Ishikawa (cell line): ENCODE results near the gene CHIA.

Source experiments
- CREB1 ChIP-seq: IDR thresholded peaks from 2 replicates; pipeline ENCODE4 v1.6.1; 2012; ENCODE audit warnings: low read depth
- EGR1 ChIP-seq: IDR thresholded peaks from 2 replicates; pipeline ENCODE4 v1.6.1; 2012
- EP300 ChIP-seq: IDR thresholded peaks from 2 replicates; pipeline ENCODE4 v1.6.1; 2012; ENCODE audit warnings: borderline replicate concordance
- FOXM1 ChIP-seq: IDR thresholded peaks from 2 replicates; pipeline ENCODE4 v1.6.1; 2012; ENCODE audit warnings: low read depth, borderline replicate concordance
- REST ChIP-seq: IDR thresholded peaks from 2 replicates; pipeline ENCODE4 v1.6.1; 2012; ENCODE audit warnings: low read depth, mild to moderate bottlenecking
- TAF1 ChIP-seq: IDR thresholded peaks from 2 replicates; pipeline ENCODE4 v1.6.1; 2012; ENCODE audit warnings: low read depth, mild to moderate bottlenecking
- YY1 ChIP-seq: IDR thresholded peaks from 2 replicates; pipeline ENCODE4 v1.6.1; 2012; ENCODE audit warnings: low read depth
- TF ChIP-seq, protein P1 (sequence below): IDR thresholded peaks from 2 replicates; pipeline ENCODE4 v1.6.1; 2012

- TF ChIP-seq EP300 (no peak), TAF1 (no peak), FOXM1 (no peak), YY1 (no peak), CREB1 (no peak), EGR1 (no peak), REST (no peak)
- TF ChIP-seq, protein P1, sequence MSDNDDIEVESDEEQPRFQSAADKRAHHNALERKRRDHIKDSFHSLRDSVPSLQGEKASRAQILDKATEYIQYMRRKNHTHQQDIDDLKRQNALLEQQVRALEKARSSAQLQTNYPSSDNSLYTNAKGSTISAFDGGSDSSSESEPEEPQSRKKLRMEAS = no peak
These were observed 48.9 kb upstream of the CHIA start for GRCh38 chr1:111241797-111242196.
